ENCODE measurements around the gene MOB3B.

DNA sequence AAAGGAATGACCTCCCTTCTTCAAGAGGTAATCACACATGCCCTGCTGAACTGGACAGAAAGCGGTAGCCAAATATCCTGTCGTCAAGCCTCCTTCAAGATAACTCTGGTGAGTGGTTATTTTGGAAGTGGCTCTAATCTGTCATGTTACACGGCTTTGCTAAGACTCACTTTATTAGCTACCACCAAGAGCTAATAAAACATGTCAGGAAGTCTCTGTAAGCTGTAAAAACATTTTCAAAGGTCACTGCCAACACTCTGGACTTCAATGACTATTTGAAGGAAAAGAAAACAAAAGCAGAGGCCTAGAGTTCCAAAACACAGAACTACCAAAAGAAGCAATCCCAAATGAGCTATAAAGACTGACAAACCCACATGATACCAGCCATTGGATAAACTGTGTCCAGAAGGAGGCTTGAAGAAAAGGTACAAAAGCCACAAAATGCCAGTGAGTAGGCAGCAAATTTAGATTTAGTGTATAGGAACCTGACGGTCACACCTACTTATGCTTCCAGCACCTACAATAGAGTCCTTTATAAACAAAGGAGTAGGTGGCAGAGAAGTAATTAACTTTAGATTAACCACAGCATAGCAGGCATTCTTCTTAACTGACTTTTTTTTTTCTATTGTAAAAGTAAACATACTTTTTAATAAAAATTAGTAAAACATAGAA lies 135.3 kb downstream of the MOB3B start:
- no peak for TF ChIP-seq CTCF (IDR thresholded peaks at IDR 0.05 in 2 of 3, conservative IDR thresholded peaks at IDR 0.05 in 1 of 3; ENCODE audit: control insufficient read depth in 2 of 3, extremely low read depth in 1 of 3, insufficient read depth in 1 of 3, low read depth in 3 of 3, low read length in 3 of 3)
- TF ChIP-seq DPF2 (IDR thresholded peaks at IDR 0.05), result no peak
- TF ChIP-seq ZNF217 (IDR thresholded peaks at IDR 0.05), result no peak
- no peak for TF ChIP-seq MTA3 (IDR thresholded peaks at IDR 0.05; ENCODE audit: borderline replicate concordance, low read length)
- no peak for TF ChIP-seq CREM (IDR thresholded peaks at IDR 0.05; ENCODE audit: low read depth)
- TF ChIP-seq SMC3 (IDR thresholded peaks at IDR 0.05; ENCODE audit: borderline replicate concordance, low read length), result no peak

Data from GM12878 (cell line).